HEK293 (cell line): ENCODE data around the gene ZNF766.

Source experiments
- CTCF ChIP-seq: fragments of 450-650 bp; formaldehyde crosslinking; IDR thresholded peaks from 2 replicates; pipeline ENCODE4 v1.5.1; 2016; ENCODE audit warnings: missing biosample characterization, missing genetic modification characterization
- KLF10 ChIP-seq: fragments of 450-650 bp; IDR thresholded peaks from 2 replicates; pipeline ENCODE4 v1.5.1; 2018; ENCODE audit warnings: missing biosample characterization, mild to moderate bottlenecking, missing genetic modification characterization
- KLF16 ChIP-seq: fragments of 450-650 bp; formaldehyde crosslinking; IDR thresholded peaks from 2 replicates; pipeline ENCODE4 v1.5.1; 2017; ENCODE audit warnings: missing biosample characterization, missing genetic modification characterization
- REST ChIP-seq: fragments of 450-650 bp; formaldehyde crosslinking; IDR thresholded peaks from 2 replicates; pipeline ENCODE4 v1.5.1; 2016; ENCODE audit warnings: missing biosample characterization, missing genetic modification characterization
- YY1 ChIP-seq: fragments of 450-650 bp; formaldehyde crosslinking; IDR thresholded peaks from 2 replicates; pipeline ENCODE4 v1.5.1; 2018; ENCODE audit warnings: missing biosample characterization, missing genetic modification characterization
- ZNF114 ChIP-seq: fragments of 450-650 bp; formaldehyde crosslinking; IDR thresholded peaks from 2 replicates; pipeline ENCODE4 v1.5.0; 2017; ENCODE audit warnings: missing biosample characterization, missing genetic modification characterization
- ZNF416 ChIP-seq: fragments of 450-650 bp; formaldehyde crosslinking; IDR thresholded peaks from 2 replicates; pipeline ENCODE4 v1.5.1; 2016; ENCODE audit warnings: missing biosample characterization, missing genetic modification characterization
- ZNF830 ChIP-seq: fragments of 450-650 bp; IDR thresholded peaks from 2 replicates; pipeline ENCODE4 v1.5.0; 2018; ENCODE audit warnings: missing biosample characterization, missing genetic modification characterization, low read depth, mild to moderate bottlenecking, moderate library complexity
- TF ChIP-seq, protein P1 (sequence below): fragments of 450-650 bp; formaldehyde crosslinking; IDR thresholded peaks from 2 replicates; pipeline ENCODE4 v1.5.1; 2017; ENCODE audit warnings: missing biosample characterization, missing genetic modification characterization

DNA sequence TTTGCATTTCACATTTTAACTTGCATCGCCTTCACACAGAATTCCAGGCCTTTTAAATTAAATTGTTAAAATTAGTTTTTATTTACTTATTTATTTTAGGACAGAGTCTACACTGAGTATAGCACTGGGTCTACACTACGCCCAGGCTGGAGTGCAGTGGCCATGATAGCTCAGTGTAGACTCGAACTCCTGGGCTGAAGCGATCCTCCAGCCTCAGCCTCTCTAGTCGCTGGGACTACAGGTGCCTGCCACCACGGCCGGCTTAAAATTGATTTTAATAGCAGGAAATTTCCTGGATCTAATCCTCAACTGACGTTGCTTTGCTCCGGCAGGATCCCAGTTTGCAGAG is 66.4 kb downstream of the ZNF766 start:
- TF ChIP-seq YY1, result no peak
- TF ChIP-seq REST (tag by site-specific recombination), result no peak
- TF ChIP-seq, protein P1, sequence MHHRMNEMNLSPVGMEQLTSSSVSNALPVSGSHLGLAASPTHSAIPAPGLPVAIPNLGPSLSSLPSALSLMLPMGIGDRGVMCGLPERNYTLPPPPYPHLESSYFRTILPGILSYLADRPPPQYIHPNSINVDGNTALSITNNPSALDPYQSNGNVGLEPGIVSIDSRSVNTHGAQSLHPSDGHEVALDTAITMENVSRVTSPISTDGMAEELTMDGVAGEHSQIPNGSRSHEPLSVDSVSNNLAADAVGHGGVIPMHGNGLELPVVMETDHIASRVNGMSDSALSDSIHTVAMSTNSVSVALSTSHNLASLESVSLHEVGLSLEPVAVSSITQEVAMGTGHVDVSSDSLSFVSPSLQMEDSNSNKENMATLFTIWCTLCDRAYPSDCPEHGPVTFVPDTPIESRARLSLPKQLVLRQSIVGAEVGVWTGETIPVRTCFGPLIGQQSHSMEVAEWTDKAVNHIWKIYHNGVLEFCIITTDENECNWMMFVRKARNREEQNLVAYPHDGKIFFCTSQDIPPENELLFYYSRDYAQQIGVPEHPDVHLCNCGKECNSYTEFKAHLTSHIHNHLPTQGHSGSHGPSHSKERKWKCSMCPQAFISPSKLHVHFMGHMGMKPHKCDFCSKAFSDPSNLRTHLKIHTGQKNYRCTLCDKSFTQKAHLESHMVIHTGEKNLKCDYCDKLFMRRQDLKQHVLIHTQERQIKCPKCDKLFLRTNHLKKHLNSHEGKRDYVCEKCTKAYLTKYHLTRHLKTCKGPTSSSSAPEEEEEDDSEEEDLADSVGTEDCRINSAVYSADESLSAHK (tag by site-specific recombination), result no peak
- no peak for TF ChIP-seq CTCF (tag by site-specific recombination)
- no peak for TF ChIP-seq ZNF416 (tag by site-specific recombination)
- no peak for TF ChIP-seq KLF16
- no peak for TF ChIP-seq ZNF830 (tag by site-specific recombination)
- TF ChIP-seq KLF10 (tag by site-specific recombination), result no peak
- TF ChIP-seq ZNF114 (tag by site-specific recombination), result no peak
